Tibial nerve (tissue), 4 donors: ENCODE results near the gene FAM229B. TPM values are rescaled to one million over a fixed set of nuclear protein-coding genes. Genes with fewer than 3 reads are reported as not detected.

ENCODE experiments used
- DNase-seq, 2 donors: peaks; one replicate each; pipeline ENCODE4 v3.0.0-alpha.2; 2019; ENCODE audit warnings: low spot score in 2 of 2
- H3K27ac ChIP-seq, 4 donors: fragments of 200-600 bp; sonication (generic) in 3 of 4; one replicate each; pipeline ENCODE4 v1.5.1; 2017 to 2019; ENCODE audit warnings: mild to moderate bottlenecking in 1 of 4
- H3K27me3 ChIP-seq, 2 donors: fragments of 200-600 bp; sonication (generic) in 1 of 2; one replicate each; pipeline versions ENCODE4 v1.5.1 to v1.6.0; 2017 to 2019
- H3K36me3 ChIP-seq, 3 donors: fragments of 200-600 bp; sonication (generic); one replicate each; pipeline ENCODE4 v1.5.1; 2018 to 2019
- H3K4me1 ChIP-seq, 4 donors: fragments of 200-600 bp; sonication (generic) in 3 of 4; one replicate each; pipeline ENCODE4 v1.5.1; 2017 to 2019
- H3K4me3 ChIP-seq, 4 donors: fragments of 200-600 bp; sonication (generic) in 3 of 4; one replicate each; pipeline ENCODE4 v1.5.1; 2017 to 2019; ENCODE audit warnings: mild to moderate bottlenecking in 1 of 4, moderate library complexity in 1 of 4
- H3K9me3 ChIP-seq, 4 donors: fragments of 200-600 bp; sonication (generic) in 3 of 4; one replicate each; pipeline ENCODE4 v1.5.1; 2017 to 2019
- CTCF ChIP-seq, 5 experiments: fragments of 200-600 bp in 3 of 5; fragments of 450-650 bp in 2 of 5; sonication (generic) in 3 of 5; IDR thresholded peaks; one replicate each; pipeline ENCODE4 v1.5.1; 2016 to 2019; ENCODE audit warnings: antibody characterized with exemption in 5 of 5, mild to moderate bottlenecking in 3 of 5, moderate library complexity in 2 of 5
- EP300 ChIP-seq, 2 donors: sonication (generic); formaldehyde crosslinking; IDR thresholded peaks; one replicate each; pipeline ENCODE4 v1.6.1; 2017; ENCODE audit warnings: antibody characterized with exemption in 2 of 2, mild to moderate bottlenecking in 1 of 2
- POLR2A ChIP-seq, 2 donors: fragments of 450-650 bp; IDR thresholded peaks; one replicate each; pipeline ENCODE4 v1.6.1; 2017; ENCODE audit warnings: antibody characterized with exemption in 2 of 2, mild to moderate bottlenecking in 2 of 2, moderate library complexity in 2 of 2
- WGBS, 2 donors: methylation state at CpG; one replicate each; pipeline ENCODE4 v1.1.5; 2018; 5-methylcytosine and 5-hydroxymethylcytosine counted together
- total RNA-seq, 4 donors: library from RNA; depleted of rRNA; stranded (reverse); fragments of >200 nt; gene quantifications; one replicate each; pipeline ENCODE4 v1.1.0, GENCODE V29; 2016

Gene FAM229B
- total RNA-seq, 4 donors from 2014 or later, result 18.0 to 32.1 (median 23.9) TPM

DNA sequence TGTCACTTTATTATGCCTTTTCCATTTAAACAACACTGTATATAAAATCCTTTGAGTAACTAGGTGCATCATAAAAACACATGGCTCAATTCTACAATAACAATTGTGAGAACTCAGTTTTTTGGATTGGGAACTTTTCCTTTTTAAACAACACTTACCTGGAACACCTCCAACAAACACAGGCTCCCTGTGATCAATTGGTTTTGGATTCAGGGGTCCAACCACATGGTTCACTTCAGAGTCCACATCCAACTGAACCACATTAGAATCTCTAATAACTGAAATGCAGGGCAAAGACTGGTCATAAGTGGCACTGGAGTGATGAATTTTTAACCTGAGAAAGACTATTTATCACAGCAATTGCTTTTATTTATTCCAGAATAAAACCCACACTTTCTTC, 26.5 kb downstream of the FAM229B start:
- Histone ChIP-seq H3K4me3 (no peak overlapping the region), H3K36me3 (peaks cover 0 to 94% (median 2%) of the 10 kb centered on the region in 3 donors), H3K9me3 (no peaks in the 10 kb centered on the region), H3K27ac (no peak overlapping the region), H3K27me3 (no peaks in the 10 kb centered on the region), H3K4me1 (no peaks in the 10 kb centered on the region)
- TF ChIP-seq CTCF (IDR thresholded peaks at IDR 0.05) (no peak), EP300 (IDR thresholded peaks at IDR 0.05) (no peak), POLR2A (IDR thresholded peaks at IDR 0.05) (no peak)
- DNase-seq, result no peak

DNA sequence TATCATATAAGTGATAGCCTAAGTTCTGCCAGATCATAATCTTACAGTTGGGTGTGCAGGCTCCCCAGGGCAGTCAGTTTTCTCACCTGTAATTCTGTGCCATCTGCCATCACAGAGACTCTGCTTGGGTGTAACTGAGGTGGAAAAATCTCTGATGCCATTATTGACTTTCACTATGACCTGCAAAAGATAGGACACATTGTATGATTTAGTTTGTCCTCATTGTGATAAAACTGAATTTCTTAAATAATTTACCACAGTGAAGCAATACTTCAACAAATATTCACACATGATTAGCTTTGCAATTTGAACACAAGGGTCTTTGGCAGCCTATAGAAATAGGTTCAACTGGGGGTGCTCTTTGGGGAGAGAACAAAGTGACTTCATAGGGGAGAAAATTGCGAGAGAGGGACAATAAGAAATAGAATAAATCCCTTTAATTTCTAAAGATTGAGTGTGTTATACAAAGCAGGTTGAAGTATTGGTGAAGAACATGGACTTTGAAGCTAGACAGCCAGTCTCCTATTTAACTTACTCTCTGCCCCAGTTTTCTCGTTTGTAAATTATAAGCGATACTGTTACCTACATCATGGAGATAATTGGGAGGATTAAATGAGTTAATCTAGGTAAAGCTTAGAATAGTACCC, 27.3 kb downstream of the FAM229B start:
- 89 to 91% methylated on average over 3 of the region's 3 CpGs for WGBS, 2 donors
- Histone ChIP-seq H3K4me1 (no peaks in the 10 kb centered on the region), H3K27me3 (no peaks in the 10 kb centered on the region), H3K27ac (no peak overlapping the region), H3K4me3 (no peak overlapping the region), H3K36me3 (peaks cover 0 to 94% (median 7%) of the 10 kb centered on the region in 3 donors), H3K9me3 (no peaks in the 10 kb centered on the region)
- DNase-seq, result no peak
- no peak for TF ChIP-seq POLR2A (IDR thresholded peaks at IDR 0.05)
- no peak for TF ChIP-seq EP300 (IDR thresholded peaks at IDR 0.05)
- TF ChIP-seq CTCF (IDR thresholded peaks at IDR 0.05), result no peak

DNA sequence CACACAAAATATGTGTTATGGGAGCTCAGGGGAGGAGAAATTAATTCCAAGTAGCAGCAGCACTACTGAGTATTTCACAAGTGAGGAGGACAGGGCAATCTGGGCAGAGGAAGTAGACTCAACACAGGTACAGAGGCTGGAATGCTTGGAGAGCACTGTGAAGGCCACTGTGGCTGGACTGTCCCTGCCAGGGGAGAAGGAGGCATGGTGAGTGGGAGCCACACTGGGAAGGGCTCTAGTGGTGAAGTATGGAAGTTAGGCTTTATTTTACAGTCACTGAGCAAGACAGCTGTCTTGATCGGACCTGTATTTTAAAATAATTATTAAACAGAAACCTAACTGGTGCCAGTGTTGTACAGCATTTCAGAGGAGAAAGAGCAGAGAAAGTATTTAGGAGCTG, 28.8 kb downstream of the FAM229B start:
- no peak overlapping the region for H3K27ac ChIP-seq

GRCh38 chr6:112117554-112117953, 30.2 kb downstream of the FAM229B start:
- Histone ChIP-seq H3K4me1 (no peaks in the 10 kb centered on the region), H3K27ac (no peak overlapping the region), H3K9me3 (no peaks in the 10 kb centered on the region), H3K27me3 (no peaks in the 10 kb centered on the region), H3K36me3 (peaks cover 0 to 94% (median 7%) of the 10 kb centered on the region in 3 donors), H3K4me3 (no peak overlapping the region)
- no peak for DNase-seq
- WGBS, 2 donors, result 39 to 62% methylated on average over 1 of the region's 1 CpG
- TF ChIP-seq POLR2A (IDR thresholded peaks at IDR 0.05), result no peak
- no peak for TF ChIP-seq EP300 (IDR thresholded peaks at IDR 0.05)
- TF ChIP-seq CTCF (IDR thresholded peaks at IDR 0.05), result no peak

More for the DNA sequence above, 28.8 kb downstream of the FAM229B start:
- DNase-seq, result no peak
- Histone ChIP-seq H3K27me3 (no peaks in the 10 kb centered on the region), H3K36me3 (peaks cover 0 to 94% (median 7%) of the 10 kb centered on the region in 3 donors), H3K9me3 (no peaks in the 10 kb centered on the region), H3K4me3 (no peak overlapping the region), H3K4me1 (no peaks in the 10 kb centered on the region)
- no peak for TF ChIP-seq EP300 (IDR thresholded peaks at IDR 0.05)
- TF ChIP-seq CTCF (IDR thresholded peaks at IDR 0.05), result no peak
- no peak for TF ChIP-seq POLR2A (IDR thresholded peaks at IDR 0.05)
- 82 to 91% methylated on average over 1 of the region's 1 CpG for WGBS, 2 donors

GRCh38 chr6:112118034-112118433, 30.6 kb downstream of the FAM229B start:
- H3K4me1 ChIP-seq, result peaks cover 0 to under 1% (median 0%) of the 10 kb centered on the region in 4 donors
- peaks cover 0 to 94% (median 7%) of the 10 kb centered on the region in 3 donors for H3K36me3 ChIP-seq
- TF ChIP-seq POLR2A (IDR thresholded peaks at IDR 0.05) (no peak), CTCF (IDR thresholded peaks at IDR 0.05) (no peak), EP300 (IDR thresholded peaks at IDR 0.05) (no peak)
- H3K9me3 ChIP-seq, result no peaks in the 10 kb centered on the region
- H3K4me3 ChIP-seq, result no peak overlapping the region
- H3K27ac ChIP-seq, result no peak overlapping the region
- no peaks in the 10 kb centered on the region for H3K27me3 ChIP-seq
- DNase-seq, result no peak
